Stimulated activated CD8-positive, alpha-beta memory T cell treated with anti-CD3 and anti-CD28 coated beads, Interleukin-15, amount 100 ng/mL, for 1 hour (primary cell): Measurements from ENCODE around the gene ALS2CL.

ENCODE experiments used
- DNase-seq: peaks from one replicate; pipeline ENCODE4 v3.0.0-alpha.2; 2020; ENCODE audit warnings: low read depth

The ALS2CL gene

GRCh38 chr3:46676601-46677410, 16.7 kb downstream of the ALS2CL start:
- no peak for DNase-seq

DNA sequence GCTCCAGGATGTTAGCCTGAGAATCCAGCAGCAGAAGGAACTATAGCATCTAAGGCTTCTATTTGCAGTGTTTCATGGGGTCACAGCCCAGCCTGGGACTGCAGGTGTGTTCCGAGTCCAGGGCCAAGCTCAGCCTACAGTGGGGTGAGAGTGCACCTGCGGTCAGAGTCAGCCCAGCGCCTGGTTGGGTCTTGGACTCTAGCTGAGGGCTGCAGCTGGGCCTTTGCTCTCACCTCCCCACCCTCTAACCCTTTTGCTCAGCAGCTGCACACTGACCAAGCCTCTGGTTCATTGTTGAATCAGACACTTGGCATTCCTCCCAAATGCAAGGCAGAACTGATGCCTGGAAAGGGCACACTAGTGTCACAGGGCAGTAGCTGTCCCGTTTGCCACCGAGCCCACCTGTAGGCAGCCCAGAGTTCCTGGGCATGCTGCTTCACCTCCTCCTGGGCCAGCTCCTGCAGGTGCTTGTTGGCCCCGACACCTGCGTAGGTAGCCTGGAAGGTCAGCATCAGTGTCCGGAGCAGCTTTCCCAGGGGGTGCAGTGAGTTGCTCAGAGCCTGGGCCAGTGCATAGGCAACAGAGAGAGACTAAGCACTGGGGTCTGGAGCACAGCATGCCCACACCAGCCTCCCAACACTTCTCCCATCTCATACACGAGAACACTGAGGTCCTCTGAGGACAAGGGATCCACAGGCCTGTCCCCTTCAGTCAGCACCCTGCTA, 17.5 kb downstream of the ALS2CL start:
- no peak for DNase-seq

- DNase-seq: no peak
Measured at GRCh38 chr3:46675426-46675825, 18.1 kb downstream of the ALS2CL start.

- DNase-seq: no peak
Measured at GRCh38 chr3:46674031-46674845, 19.2 kb downstream of the ALS2CL start.

DNA sequence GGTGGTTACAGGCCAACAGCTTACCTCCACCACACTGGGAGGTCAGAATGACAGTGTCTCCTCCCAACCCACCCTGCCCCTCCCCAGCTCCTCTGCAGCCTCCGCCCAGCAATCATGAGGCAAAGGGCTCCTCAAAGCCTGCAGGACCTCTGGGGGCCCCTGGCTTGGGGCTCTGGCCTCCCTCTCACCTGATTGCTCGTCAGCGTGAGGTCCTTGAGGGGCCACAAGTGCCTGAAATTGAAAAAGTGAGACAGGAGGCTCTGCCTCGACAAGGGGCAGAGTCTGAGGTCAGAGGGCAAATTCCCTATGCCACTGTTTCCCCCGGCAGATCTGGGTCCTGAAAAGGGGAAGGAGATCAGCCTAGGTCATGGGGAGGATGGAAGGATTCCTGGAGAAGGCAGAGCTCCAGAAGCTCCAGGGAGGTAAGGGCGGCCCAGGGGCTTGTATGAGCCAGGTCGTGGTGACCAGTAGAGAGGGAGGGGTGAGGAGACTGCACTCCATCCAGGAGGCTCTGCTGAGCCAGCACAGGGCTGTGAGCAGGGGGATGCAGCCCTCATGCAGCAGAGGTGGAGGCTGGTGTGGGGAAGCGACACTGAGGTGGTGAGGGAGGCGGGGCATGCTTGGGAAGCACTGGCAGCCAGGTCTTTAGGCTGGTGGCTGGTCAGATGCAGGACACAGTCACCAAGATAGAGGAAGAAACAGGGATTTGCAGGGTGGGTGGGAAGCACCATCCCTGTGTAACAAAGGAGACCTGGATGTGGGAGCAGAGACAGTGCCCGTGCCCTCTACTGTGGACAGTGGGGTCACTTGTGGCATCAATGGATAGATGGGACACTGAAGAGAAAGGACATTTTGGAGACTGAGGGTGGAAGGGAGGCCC, 20.1 kb downstream of the ALS2CL start:
- DNase-seq: no peak

GRCh38 chr3:46672349-46672695, 21.2 kb downstream of the ALS2CL start:
- DNase-seq: no peak

GRCh38 chr3:46671541-46672348, 21.7 kb downstream of the ALS2CL start:
- no peak for DNase-seq

DNA sequence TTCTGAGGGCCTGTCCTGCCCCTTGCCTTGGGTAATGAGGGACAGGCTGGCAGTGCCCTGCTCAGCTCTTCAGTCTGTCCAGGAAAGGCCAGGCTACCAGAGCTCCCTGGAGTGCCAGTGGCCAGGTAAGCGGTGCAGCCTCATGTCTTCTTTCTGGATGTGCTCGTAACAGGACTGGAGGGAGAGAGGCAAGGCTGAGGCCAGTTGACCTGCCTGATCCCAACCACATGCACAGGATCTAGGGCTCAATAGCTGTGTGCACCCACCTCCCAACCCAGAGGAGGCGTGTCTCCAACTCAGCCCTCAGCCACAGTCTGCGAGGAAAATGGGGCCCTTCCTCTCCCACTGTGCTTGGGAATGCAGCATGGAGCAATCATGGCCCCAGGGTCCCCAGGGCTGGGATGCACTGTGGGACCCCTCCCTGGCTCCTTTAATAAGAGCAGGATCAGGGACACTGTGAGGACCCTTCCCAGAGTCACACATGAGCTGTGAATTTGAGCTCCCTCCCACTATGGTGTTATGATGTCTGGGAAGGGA, 22.5 kb downstream of the ALS2CL start:
- DNase-seq: no peak

DNA sequence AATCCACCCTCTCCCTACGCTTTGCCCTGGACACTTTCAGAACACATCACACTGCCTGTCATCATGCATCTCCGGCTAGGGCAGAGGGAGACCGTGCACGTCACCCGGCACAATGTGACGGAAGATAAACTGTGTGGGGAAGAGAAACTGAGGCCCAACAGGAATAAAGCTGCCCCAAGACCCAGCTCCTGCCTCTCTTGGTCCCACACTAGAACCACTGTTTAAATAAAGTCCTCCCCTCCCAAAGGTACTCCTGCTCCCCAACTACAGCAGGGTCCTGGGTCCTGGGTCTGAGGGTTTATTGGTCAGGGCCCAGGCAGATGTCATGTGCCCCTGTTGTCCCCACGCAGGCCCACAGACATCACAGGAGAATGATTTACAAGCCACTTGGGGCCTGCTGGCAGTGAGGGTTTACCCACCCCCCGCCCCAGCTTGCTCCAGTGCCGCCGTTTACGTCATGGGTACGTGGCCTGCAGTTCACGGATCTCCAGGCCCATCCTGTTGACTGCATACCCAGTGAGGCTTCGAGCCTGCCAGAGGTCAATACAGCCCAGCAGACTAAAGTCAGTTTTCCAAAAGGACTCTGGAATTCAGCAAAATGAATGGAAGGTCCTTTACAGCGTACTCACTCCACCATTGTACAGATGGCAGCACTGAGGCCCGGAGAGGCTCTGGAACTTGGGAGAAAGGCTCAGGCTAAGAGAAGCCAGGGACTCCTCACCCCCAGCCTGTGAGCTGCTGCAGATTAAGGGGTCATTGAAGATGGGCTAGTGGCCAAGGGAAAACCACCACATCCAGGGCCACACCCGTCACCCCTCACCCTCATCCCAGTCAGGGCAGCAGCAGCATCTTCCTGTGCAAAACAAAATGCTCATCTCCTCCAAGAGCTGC, 23.2 kb downstream of the ALS2CL start:
- DNase-seq: no peak

GRCh38 chr3:46669191-46669999, 24.1 kb downstream of the ALS2CL start:
- no peak for DNase-seq

- no peak for DNase-seq
Measured at GRCh38 chr3:46668591-46668990, 24.9 kb downstream of the ALS2CL start.

GRCh38 chr3:46668116-46668515, 25.4 kb downstream of the ALS2CL start:
- no peak for DNase-seq

- no peak for DNase-seq
Measured at GRCh38 chr3:46667657-46668056, 25.8 kb downstream of the ALS2CL start.

- DNase-seq: no peak
Measured at GRCh38 chr3:46667061-46667621, 26.3 kb downstream of the ALS2CL start.

GRCh38 chr3:46666453-46666845, 27.0 kb downstream of the ALS2CL start:
- no peak for DNase-seq

DNA sequence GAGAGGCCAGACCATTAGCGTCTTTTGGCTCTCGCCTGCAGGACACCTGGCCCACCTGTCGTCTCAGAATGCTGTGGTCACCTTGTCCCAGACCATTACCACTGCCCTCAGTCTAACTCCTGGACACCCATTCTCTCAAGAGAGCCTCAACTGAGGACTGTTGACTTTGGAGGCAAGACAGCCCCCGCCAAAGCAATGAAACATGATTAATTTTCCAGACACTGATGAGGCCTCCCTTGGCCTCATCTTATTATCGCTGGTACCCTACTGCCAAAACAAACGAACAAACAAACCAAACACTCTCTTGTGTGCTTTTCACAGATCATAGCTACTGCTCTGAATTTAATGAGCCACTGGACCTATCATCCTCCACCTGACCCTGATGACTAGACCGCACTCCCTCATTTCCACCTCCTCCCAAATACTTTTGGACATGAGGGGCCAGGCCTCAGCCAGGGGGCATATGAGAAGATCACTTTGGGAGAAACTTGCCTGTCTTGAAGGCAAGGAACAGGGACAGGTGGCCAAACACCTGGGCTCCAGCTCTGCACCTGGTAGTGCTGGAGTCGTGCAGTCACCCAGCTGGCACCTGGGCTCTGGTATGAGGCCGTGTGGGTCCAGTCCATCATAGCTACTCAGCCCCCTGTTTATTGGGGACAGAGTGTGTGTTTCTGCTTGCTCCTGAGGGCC, 27.6 kb downstream of the ALS2CL start:
- no peak for DNase-seq

GRCh38 chr3:46664971-46665762, 28.3 kb downstream of the ALS2CL start:
- DNase-seq: no peak
